ENCODE data around the gene SHISA8.
"Not testable (repeated sequence)": the region's sequence is repeated elsewhere in the genome, so short reads cannot be mapped to it uniquely, and the experiment has no call there.

Gene SHISA8

DNA sequence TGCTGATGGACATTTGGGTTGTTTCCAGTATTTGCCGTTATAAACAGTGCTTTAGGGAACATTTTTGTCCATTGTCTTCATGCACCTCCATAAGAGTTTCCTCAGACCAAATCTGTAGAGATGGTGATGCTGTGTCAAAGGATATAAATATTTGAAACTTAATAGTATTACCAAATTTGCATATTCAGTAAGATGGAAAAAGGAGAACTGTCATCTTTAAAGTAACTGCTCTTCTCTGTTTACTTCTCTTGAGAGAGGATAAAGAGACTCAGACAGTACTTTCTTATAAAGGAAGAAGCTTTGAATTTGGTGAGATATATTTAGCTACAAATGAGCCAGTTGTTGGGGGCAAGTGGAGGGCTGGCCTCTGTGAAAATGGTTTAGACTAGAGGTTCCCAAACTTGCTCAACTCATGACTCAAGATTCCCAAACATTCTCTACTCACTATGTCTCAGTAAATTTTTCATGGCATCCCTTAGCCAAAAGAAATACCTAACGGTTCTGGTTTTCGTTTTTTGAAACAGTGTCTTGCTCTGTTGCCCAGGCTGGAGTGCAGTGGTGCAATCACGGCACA is 26.2 kb downstream of the SHISA8 start:
- H2AFZ ChIP-seq (ENCODE audit: low read depth, low read length) = no peak overlapping the region
- H3K27me3 ChIP-seq (ENCODE audit: insufficient read depth, low read length) = no peaks in the 10 kb centered on the region
- no peaks in the 10 kb centered on the region for H3K9me3 ChIP-seq (ENCODE audit: low read length)
- H3K4me1 ChIP-seq (ENCODE audit: insufficient read depth, low read length) = no peaks in the 10 kb centered on the region
- peaks cover 89% of the 10 kb centered on the region for H3K36me3 ChIP-seq (ENCODE audit: insufficient read depth, low read length)
- no peak overlapping the region for H3K4me3 ChIP-seq (ENCODE audit: low read length)

- Histone ChIP-seq H3K4me1 (ENCODE audit: insufficient read depth, low read length) (no peaks in the 10 kb centered on the region), H3K9me3 (ENCODE audit: low read length) (no peaks in the 10 kb centered on the region), H2AFZ (ENCODE audit: low read depth, low read length) (no peak overlapping the region), H3K36me3 (ENCODE audit: insufficient read depth, low read length) (peaks cover 93% of the 10 kb centered on the region), H3K27me3 (ENCODE audit: insufficient read depth, low read length) (no peaks in the 10 kb centered on the region), H3K4me3 (ENCODE audit: low read length) (no peak overlapping the region)
Measured at GRCh38 chr22:41885516-41885915, 29.4 kb downstream of the SHISA8 start.

GRCh38 chr22:41885116-41885515 is 29.8 kb downstream of the SHISA8 start:
- no peak overlapping the region for H3K4me3 ChIP-seq (ENCODE audit: low read length)

GRCh38 chr22:41883400-41883799 is 31.5 kb downstream of the SHISA8 start:
- H2AFZ ChIP-seq (ENCODE audit: low read depth, low read length) = no peak overlapping the region
- no peaks in the 10 kb centered on the region for H3K9me3 ChIP-seq (ENCODE audit: low read length)
- H3K4me1 ChIP-seq (ENCODE audit: insufficient read depth, low read length) = no peaks in the 10 kb centered on the region
- peaks cover 94% of the 10 kb centered on the region for H3K36me3 ChIP-seq (ENCODE audit: insufficient read depth, low read length)
- no peak overlapping the region for H3K4me3 ChIP-seq (ENCODE audit: low read length)
- no peaks in the 10 kb centered on the region for H3K27me3 ChIP-seq (ENCODE audit: insufficient read depth, low read length)

More at GRCh38 chr22:41885116-41885515, 29.8 kb downstream of the SHISA8 start:
- Histone ChIP-seq H3K9me3 (ENCODE audit: low read length) (no peaks in the 10 kb centered on the region), H3K27me3 (ENCODE audit: insufficient read depth, low read length) (no peaks in the 10 kb centered on the region), H2AFZ (ENCODE audit: low read depth, low read length) (no peak overlapping the region), H3K36me3 (ENCODE audit: insufficient read depth, low read length) (peaks cover 93% of the 10 kb centered on the region), H3K4me1 (ENCODE audit: insufficient read depth, low read length) (no peaks in the 10 kb centered on the region)

DNA sequence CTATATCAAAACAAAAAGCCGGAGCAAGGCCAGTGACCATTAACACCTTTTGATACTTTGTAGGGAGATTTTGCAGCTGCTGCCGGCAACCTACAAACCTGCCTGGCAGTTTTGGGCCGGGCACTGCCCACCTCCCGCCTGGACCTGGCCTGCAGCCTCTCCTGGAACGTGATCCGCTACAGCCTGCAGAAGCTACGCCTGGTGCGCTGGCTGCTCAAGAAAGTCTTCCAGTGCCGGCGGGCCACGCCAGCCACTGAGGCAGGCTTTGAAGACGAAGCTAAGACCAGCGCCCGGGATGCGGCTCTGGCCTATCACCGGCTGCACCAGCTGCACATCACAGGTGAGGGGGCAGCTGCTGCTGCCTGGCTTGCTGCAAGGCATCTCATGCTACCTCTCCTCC is 34.2 kb downstream of the SHISA8 start:
- no peak overlapping the region for H2AFZ ChIP-seq (ENCODE audit: low read depth, low read length)
- H3K4me1 ChIP-seq (ENCODE audit: insufficient read depth, low read length) = no peaks in the 10 kb centered on the region
- no peak overlapping the region for H3K4me3 ChIP-seq (ENCODE audit: low read length)
- peaks cover 96% of the 10 kb centered on the region for H3K36me3 ChIP-seq (ENCODE audit: insufficient read depth, low read length)
- H3K27me3 ChIP-seq (ENCODE audit: insufficient read depth, low read length) = no peaks in the 10 kb centered on the region
- no peaks in the 10 kb centered on the region for H3K9me3 ChIP-seq (ENCODE audit: low read length)

DNA sequence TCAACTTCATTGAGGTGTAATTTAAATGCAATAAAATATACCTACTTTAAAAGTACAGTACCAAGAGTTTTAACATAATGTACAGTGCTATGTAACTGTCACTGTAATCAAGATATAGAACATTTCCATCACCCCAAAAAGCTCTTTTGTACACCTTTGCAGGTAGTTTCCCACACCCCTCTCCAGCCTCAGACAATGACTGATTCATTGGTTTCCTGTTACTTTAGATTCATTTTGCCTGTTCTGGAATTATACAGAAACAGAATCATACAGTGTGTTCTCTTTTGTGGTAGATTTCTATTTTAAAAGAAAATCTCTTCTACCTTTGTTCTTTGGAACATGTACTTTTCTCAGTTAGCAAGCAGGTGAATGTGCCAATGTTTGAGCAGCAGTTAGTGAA is 38.2 kb downstream of the SHISA8 start:
- Histone ChIP-seq H3K36me3 (ENCODE audit: insufficient read depth, low read length) (peaks cover 87% of the 10 kb centered on the region), H2AFZ (ENCODE audit: low read depth, low read length) (no peak overlapping the region), H3K4me3 (ENCODE audit: low read length) (no peak overlapping the region), H3K27me3 (ENCODE audit: insufficient read depth, low read length) (no peaks in the 10 kb centered on the region), H3K9me3 (ENCODE audit: low read length) (no peaks in the 10 kb centered on the region), H3K4me1 (ENCODE audit: insufficient read depth, low read length) (no peaks in the 10 kb centered on the region)

GRCh38 chr22:41876275-41876674 is 38.6 kb downstream of the SHISA8 start:
- Histone ChIP-seq H3K4me1 (ENCODE audit: insufficient read depth, low read length) (no peaks in the 10 kb centered on the region), H2AFZ (ENCODE audit: low read depth, low read length) (no peak overlapping the region), H3K9me3 (ENCODE audit: low read length) (no peaks in the 10 kb centered on the region), H3K27me3 (ENCODE audit: insufficient read depth, low read length) (no peaks in the 10 kb centered on the region), H3K4me3 (ENCODE audit: low read length) (no peak overlapping the region), H3K36me3 (ENCODE audit: insufficient read depth, low read length) (peaks cover 87% of the 10 kb centered on the region)

- Histone ChIP-seq H3K27me3 (ENCODE audit: insufficient read depth, low read length) (no peaks in the 10 kb centered on the region), H3K36me3 (ENCODE audit: insufficient read depth, low read length) (peaks cover 87% of the 10 kb centered on the region), H3K4me1 (ENCODE audit: insufficient read depth, low read length) (no peaks in the 10 kb centered on the region), H3K9me3 (ENCODE audit: low read length) (no peaks in the 10 kb centered on the region), H3K4me3 (ENCODE audit: low read length) (no peak overlapping the region), H2AFZ (ENCODE audit: low read depth, low read length) (no peak overlapping the region)
Measured at GRCh38 chr22:41875531-41876270, 39.2 kb downstream of the SHISA8 start.

GRCh38 chr22:41874090-41874489 is 40.8 kb downstream of the SHISA8 start:
- Histone ChIP-seq H3K4me3 (ENCODE audit: low read length) (no peak overlapping the region), H3K4me1 (ENCODE audit: insufficient read depth, low read length) (no peaks in the 10 kb centered on the region), H3K9me3 (ENCODE audit: low read length) (no peaks in the 10 kb centered on the region), H3K36me3 (ENCODE audit: insufficient read depth, low read length) (peaks cover 86% of the 10 kb centered on the region), H2AFZ (ENCODE audit: low read depth, low read length) (no peak overlapping the region), H3K27me3 (ENCODE audit: insufficient read depth, low read length) (no peaks in the 10 kb centered on the region)

DNA sequence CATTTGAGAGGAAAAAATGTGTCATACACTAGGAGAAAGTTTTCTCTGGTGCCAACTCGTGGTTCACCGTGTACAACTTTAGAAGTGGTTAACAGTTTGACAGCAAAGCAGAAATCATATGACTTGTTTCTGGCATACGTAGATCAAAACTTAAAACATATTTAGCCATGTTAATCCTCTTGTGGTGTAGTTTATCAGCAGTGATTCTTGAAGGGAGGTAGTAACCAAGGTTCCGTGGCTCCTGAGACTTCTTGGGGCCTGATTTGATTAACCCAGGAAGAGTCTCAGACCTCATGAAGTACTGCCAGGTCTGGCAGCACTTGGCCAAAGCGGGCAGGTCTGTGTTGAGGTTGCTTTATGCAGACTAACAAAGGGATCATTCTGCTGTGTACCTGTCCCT is 41.5 kb downstream of the SHISA8 start:
- Histone ChIP-seq H3K36me3 (ENCODE audit: insufficient read depth, low read length) (peaks cover 86% of the 10 kb centered on the region), H3K4me1 (ENCODE audit: insufficient read depth, low read length) (no peaks in the 10 kb centered on the region), H3K9me3 (ENCODE audit: low read length) (no peaks in the 10 kb centered on the region), H3K4me3 (ENCODE audit: low read length) (no peak overlapping the region), H2AFZ (ENCODE audit: low read depth, low read length) (no peak overlapping the region), H3K27me3 (ENCODE audit: insufficient read depth, low read length) (no peaks in the 10 kb centered on the region)

GRCh38 chr22:41870786-41871185 is 44.1 kb downstream of the SHISA8 start:
- Histone ChIP-seq H3K27me3 (ENCODE audit: insufficient read depth, low read length) (no peaks in the 10 kb centered on the region), H3K9me3 (ENCODE audit: low read length) (no peaks in the 10 kb centered on the region), H3K4me3 (ENCODE audit: low read length) (no peak overlapping the region), H3K36me3 (ENCODE audit: insufficient read depth, low read length) (peaks cover 82% of the 10 kb centered on the region), H3K4me1 (ENCODE audit: insufficient read depth, low read length) (no peaks in the 10 kb centered on the region), H2AFZ (ENCODE audit: low read depth, low read length) (no peak overlapping the region)

GRCh38 chr22:41870081-41870480 is 44.8 kb downstream of the SHISA8 start:
- not testable (repeated sequence) for H3K4me3 ChIP-seq (ENCODE audit: low read length); H2AFZ ChIP-seq (ENCODE audit: low read depth, low read length); H3K27me3 ChIP-seq (ENCODE audit: insufficient read depth, low read length); H3K9me3 ChIP-seq (ENCODE audit: low read length); H3K4me1 ChIP-seq (ENCODE audit: insufficient read depth, low read length)
- peaks cover 80% of the 10 kb centered on the region for H3K36me3 ChIP-seq (ENCODE audit: insufficient read depth, low read length)

DNA sequence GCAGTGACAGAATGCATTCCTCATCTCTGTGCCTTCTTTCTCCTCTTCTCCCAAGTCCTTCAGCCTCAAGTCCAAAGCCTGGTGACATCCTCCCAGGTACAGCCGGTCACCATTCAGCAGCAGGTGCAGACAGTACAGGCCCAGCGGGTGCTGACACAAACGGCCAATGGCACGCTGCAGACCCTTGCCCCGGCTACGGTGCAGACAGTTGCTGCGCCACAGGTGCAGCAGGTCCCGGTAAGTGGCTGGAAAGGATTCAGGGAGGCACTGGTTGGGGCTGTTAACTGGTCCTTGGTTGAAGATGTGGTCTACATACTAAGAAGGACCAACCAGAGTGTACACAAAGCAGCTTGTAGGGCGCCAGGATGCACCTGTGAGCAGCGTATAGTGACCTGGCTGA is 46.3 kb downstream of the SHISA8 start:
- no peaks in the 10 kb centered on the region for H3K9me3 ChIP-seq (ENCODE audit: low read length)
- no peaks in the 10 kb centered on the region for H3K27me3 ChIP-seq (ENCODE audit: insufficient read depth, low read length)
- H2AFZ ChIP-seq (ENCODE audit: low read depth, low read length) = no peak overlapping the region
- H3K4me3 ChIP-seq (ENCODE audit: low read length) = no peak overlapping the region
- peaks cover 69% of the 10 kb centered on the region for H3K36me3 ChIP-seq (ENCODE audit: insufficient read depth, low read length)
- no peaks in the 10 kb centered on the region for H3K4me1 ChIP-seq (ENCODE audit: insufficient read depth, low read length)

- Histone ChIP-seq H3K4me3 (ENCODE audit: low read length) (no peak overlapping the region), H3K36me3 (ENCODE audit: insufficient read depth, low read length) (peaks cover 32% of the 10 kb centered on the region), H2AFZ (ENCODE audit: low read depth, low read length) (no peak overlapping the region), H3K27me3 (ENCODE audit: insufficient read depth, low read length) (no peaks in the 10 kb centered on the region), H3K9me3 (ENCODE audit: low read length) (no peaks in the 10 kb centered on the region), H3K4me1 (ENCODE audit: insufficient read depth, low read length) (no peaks in the 10 kb centered on the region)
Measured at GRCh38 chr22:41863472-41863871, 51.4 kb downstream of the SHISA8 start.

Measured in neuron (in vitro differentiated cells).